Stimulated activated CD4-positive, alpha-beta T cell treated with anti-CD3 and anti-CD28 coated beads, TNF-alpha, amount 100 ng/mL, for 4 hours (primary cell): Measurements from ENCODE around the gene LAIR1.

Experiments used
- DNase-seq, 3 experiments: peaks; one replicate each; pipeline ENCODE4 v3.0.0-alpha.2; 2020; ENCODE audit warnings: low read depth in 3 of 3

The LAIR1 gene

DNA sequence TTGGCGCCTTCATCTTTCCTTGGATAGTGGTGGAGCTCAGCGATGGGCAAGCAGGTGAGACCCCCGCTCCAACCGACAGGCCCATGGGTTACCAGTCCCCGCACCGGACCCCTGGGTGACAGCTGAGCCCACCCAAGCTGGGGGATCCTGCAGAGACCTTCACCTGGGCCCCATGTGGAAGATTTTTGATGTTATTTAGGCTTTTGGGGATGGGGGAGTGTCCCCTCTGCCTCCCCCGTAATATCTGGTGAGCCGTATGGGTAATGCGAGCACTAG, 46.8 kb downstream of the LAIR1 start:
- DNase-seq, result no peak

DNA sequence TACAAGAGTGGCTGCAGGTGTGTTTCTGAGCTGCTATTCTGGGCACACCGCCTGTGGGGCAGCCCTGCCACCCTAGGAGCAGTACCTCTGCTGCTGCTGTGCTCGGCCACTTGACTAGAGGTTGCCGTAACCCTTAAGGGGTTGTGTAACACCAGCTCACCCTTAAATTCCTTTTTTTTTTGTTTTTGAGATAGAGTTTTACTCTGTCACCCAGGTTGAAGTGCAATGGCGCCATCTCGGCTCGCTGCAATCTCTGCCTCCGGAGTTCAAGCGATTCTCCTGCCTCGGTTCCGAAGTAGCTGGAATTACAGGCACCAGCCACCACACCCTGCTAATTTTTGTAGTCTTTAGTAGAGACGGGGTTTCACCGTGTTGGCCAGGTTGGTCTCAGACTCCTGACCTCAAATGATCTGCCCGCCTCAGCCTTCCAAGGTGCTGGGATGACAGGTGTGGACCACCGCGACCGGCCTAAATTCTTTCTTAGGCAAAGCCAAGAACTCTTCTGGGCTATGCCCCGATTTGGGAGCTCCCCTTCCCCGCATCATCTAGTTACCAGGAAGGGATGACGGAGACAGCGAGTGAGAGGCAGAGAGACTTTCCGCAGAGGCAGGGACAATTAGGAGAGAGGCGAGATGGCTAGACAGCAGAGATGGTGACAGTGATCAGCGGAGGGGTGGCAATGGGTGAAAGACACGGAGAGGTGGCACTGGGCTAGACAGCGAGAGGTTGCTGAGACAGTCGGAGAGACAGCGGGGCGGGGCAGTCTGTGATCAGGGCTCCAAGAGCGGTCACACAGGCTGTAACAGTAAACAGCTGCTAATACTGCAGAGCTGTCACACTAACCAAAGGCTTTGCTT, 47.4 kb downstream of the LAIR1 start:
- DNase-seq, result no peak

DNA sequence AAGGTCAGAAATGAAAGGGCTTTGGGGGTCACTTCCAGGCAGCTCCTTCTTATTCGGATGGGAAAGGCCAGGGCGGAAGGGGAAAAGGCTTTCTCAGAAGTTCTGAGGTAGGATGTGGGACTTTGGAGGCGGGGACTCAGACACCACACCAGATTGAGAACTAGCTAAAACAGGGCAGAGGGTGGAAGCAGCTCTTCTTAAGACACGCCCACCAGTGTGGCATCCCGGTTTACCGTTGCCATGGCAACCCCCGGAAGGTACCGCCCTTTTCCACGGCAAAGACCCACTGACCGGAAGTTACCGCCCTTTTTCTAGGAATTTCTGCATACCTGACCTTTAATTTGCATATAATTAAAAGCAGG, 48.0 kb downstream of the LAIR1 start:
- DNase-seq, result no peak

DNA sequence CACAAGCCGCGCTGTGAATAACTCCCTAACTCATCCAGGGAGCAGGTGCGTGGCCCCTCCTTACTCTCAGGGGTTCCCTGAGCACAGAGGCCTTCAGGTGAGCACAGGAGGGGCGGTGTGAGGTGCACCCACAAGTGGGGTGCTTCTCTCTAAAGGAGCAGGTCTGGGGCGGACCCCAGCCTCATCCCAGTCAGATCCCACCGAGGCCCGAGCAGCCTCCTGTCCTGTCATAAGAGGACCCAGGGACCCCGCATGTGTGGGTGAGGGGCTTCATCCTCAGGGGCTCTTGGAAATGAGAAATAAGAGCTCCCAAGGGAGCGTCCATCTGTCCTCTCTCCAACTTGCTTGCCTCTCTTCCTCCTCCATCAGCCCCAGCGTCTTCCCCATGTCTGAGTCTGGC, 48.8 kb downstream of the LAIR1 start:
- DNase-seq, result no peak

DNA sequence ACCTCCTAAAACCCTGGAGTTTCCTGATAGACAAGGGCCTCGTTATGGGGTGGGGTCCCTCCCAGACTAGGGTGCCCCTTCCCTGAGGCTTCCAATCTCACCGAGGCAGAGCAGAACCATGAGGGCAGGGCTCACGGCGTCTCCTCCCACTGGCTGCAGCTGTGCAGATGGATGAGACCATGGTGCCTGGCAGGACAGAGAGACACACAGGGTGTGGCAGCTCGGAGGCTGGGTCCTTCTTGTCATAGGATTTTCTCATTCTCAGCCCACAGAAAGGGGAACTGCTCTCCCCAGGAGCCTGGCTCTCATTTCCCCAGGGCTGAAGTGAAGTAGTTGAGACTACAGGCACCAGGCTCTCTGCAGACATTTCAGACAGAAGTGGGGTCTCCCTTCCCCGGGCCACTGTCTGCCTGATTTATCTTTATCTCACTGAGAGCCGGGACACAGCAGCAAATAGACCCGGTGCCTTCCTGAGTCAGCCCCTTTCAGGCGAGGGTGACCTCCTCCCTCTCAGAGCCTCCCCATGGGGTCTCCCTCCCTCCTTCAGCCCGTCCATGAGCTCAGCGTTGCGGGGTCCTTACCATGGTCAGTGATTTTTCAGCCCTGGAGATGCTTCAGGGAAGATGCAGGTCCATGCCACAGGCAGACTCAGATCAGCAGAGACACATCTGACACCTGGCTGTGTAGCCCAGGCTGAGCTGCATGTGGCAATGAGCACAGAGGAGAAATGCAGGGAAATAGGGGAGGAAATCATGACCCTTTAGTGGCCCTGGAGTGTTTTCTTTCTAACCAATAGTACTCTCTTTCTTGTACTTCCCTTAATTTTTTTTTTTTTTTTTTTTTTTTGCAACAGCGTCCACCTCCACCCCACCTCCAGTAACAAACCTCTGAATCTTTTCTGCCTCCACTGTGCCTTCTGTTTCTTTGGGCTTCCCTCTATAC, 52.0 kb downstream of the LAIR1 start, which contains the start of gene LILRA5:
Gene LILRA5, minus strand, starts transcription at position 731 of the 942 bp plus-strand sequence. Its CDS starts 147 bp downstream, at position 584.
- no peak for DNase-seq

DNA sequence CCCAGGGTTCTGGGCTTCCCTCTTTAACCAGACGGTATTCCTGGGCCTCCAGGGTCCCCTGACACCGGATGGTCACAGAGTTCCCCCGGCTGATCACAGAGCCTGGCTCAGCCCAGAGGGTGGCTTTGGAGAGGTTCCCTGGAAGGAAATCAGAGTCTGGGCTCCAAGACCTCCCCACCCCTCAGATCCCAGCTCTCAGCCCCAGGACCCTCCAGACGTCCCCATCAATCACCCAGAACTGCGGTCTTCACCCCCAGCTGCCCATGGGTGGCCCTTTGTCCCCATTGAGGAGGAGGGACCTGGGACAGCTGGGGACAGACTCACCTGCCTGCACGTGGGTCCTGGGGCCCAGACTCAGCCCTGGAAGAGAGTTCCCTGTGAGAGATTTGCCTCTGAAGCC, 52.7 kb downstream of the LAIR1 start:
- DNase-seq, result no peak

DNA sequence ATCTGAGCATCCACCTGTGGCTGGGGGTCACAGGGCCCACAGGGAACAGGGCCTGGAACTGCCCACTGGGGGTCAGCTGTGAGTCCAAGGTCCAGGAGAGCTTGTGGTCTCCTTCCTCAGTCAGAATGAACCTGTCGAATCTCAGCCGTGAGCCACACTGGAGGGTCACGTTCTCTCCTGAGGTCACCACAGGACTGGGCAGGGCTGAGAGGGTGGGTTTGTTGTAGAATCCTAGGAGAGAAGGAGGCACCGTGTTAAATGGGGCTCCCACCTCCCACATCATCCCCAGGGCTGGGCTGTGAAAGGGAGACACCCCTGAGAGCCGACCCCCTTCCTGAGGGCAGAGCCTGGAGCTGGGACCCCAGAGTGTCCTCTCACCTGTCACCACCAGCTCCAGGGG, 53.2 kb downstream of the LAIR1 start:
- DNase-seq, result no peak

DNA sequence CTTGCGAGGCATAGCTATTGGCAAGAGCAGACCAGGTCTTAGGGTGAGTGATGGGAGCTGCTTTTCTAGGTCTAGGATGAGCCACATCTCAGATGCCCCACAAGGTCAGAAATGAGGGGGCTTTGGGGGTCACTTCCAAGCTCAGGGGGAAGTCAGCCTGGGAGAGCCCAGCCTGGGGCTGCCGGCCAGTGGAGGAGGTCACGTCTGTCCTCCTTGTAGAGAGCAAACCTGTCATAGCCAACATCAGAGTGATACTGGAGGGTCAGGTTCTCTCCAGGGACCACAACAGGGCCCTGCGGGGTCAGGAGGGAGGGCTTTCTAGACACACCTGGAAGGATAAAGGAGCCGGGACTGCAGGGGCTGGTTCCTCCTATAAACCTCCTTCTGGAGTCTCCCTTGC, 54.2 kb downstream of the LAIR1 start:
- DNase-seq, result no peak

DNA sequence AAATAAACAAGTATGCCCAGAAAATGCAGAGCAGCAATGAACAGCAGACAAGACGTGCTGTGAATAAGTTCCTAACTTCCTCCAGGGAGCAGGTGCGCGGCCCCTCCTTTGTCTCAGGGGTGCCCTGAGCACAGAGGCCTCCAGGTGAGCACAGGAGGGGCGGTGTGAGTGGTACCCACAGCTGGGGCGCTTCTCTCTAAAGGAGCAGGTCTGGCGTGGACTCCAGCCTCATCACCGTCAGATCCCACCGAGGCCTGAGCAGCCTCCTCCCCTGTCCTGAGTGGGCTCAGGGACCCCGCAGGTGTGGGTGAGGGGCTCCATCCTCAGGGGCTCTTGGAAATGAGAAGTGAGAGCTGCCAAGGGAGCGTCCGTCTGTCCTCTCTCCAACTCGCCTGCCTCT, 54.9 kb downstream of the LAIR1 start:
- no peak for DNase-seq

DNA sequence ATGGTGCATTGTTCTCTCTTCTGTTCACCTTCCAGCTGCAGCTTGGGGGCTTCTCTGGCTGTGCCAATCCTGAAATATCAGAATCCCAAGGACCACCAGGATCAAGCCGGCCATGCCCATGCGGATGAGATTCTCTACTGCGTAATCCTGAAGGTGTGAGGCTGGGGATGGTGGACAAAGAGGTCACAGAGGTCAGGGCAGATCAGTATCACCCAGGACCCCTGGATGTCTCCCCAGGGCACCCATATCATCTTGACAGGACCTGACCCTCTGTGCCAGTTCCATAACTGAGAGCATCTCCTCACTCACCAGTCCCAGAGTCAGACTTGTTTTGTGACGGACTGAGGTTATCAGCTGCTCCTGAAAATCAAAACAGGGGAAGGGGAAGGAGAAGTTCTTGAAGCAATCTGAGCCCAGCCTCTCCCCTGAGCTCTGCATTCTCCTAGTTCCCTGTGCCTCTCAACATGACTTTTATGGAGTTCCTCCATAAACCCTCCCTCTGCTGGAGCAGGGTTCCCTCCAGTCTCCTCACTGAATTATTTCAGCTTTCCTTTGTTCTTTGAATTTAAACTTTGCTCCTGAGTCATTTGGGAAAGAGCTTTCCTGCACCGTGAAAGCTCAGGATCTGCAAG, 57.2 kb downstream of the LAIR1 start:
- DNase-seq, result no peak

DNA sequence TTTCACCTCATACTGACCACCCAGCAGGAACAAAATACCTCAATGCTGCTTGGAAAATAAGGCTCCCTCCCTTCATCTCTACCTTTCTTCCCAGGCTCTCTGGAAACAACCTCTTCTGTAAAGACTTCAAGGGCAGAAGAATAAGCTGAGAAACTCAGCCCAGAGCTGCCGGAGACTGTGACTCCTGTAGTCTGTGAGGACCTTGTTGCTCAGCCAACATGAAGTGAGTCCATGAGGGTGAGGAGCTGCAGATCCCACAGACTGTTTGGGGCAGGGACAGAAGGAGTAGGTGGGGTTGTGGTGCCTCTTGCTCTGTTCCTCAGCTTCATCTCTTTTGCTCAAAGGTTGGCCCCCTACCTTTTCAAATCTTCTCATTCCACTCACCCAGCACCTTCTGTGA, 59.6 kb downstream of the LAIR1 start:
- DNase-seq, result no peak

DNA sequence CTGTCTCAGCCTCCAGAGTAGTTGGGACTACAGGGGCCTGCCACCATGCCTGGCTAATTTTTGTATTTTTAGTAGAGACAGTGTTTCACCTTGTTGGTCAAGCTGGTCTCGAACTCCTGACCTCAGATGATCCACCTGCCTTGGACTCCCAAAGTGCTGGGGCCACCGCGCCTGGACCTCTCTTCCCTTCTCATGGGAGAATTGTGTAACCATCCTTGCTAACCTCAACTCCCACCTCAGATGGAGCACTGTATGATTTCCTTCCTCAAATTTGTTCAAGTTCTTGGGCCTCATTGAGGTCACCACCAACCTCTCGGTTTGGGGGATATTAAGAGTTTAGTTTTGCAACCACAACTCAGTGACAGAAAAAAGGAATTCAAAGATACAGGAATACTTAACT, 62.5 kb downstream of the LAIR1 start:
- DNase-seq, result no peak
